Neutrophil (primary cell): ENCODE measurements around the gene KLF7.

ENCODE experiments used
- H3K27ac ChIP-seq: fragments of 200-600 bp; sonication (generic); 2 replicates; pipeline ENCODE4 v1.5.1; 2016; ENCODE audit warnings: mild to moderate bottlenecking, moderate library complexity
- H3K27me3 ChIP-seq: fragments of 200-600 bp; sonication (generic); 2 replicates; pipeline ENCODE4 v1.6.0; 2016; ENCODE audit warnings: mild to moderate bottlenecking
- H3K36me3 ChIP-seq: fragments of 200-600 bp; sonication (generic); 2 replicates; pipeline ENCODE4 v1.5.1; 2017
- H3K4me1 ChIP-seq, 2 experiments: fragments of 200-600 bp in 1 of 2; sonication (generic) in 1 of 2; 1 replicate in 1 of 2; 2 replicates in 1 of 2; pipeline versions ENCODE4 v1.5.1 to v1.6.1; 2013 to 2016; ENCODE audit warnings: low read depth in 1 of 2, low read length in 1 of 2, mild to moderate bottlenecking in 1 of 2, moderate library complexity in 1 of 2; ENCODE audit not compliant: control insufficient read depth in 1 of 2, insufficient read depth in 1 of 2
- H3K4me3 ChIP-seq, 2 experiments: fragments of 200-600 bp in 1 of 2; sonication (generic) in 1 of 2; 1 replicate in 1 of 2; 2 replicates in 1 of 2; pipeline ENCODE4 v1.5.1; 2013 to 2016; ENCODE audit warnings: low read depth in 1 of 2, low read length in 1 of 2, mild to moderate bottlenecking in 1 of 2, moderate library complexity in 1 of 2
- H3K9me3 ChIP-seq: fragments of 200-600 bp; sonication (generic); 2 replicates; pipeline ENCODE4 v1.5.1; 2016
- CTCF ChIP-seq: fragments of 200-600 bp; sonication (generic); IDR thresholded peaks from 2 replicates; pipeline ENCODE4 v1.5.1; 2016; ENCODE audit warnings: antibody characterized with exemption

The KLF7 gene

GRCh38 chr2:207182911-207183310 is 17.2 kb upstream of the KLF7 start:
- TF ChIP-seq CTCF = no peak
- H3K27me3 ChIP-seq = no peaks in the 10 kb centered on the region

GRCh38 chr2:207181526-207182274 is 16.0 kb upstream of the KLF7 start:
- no peak overlapping the region for H3K27ac ChIP-seq
- H3K36me3 ChIP-seq = no peaks in the 10 kb centered on the region
- no peak for TF ChIP-seq CTCF
- H3K27me3 ChIP-seq = no peaks in the 10 kb centered on the region
- no peak overlapping the region for H3K4me3 ChIP-seq
- H3K9me3 ChIP-seq = no peaks in the 10 kb centered on the region
- no peaks in the 10 kb centered on the region for H3K4me1 ChIP-seq

More at GRCh38 chr2:207182911-207183310, 17.2 kb upstream of the KLF7 start:
- Histone ChIP-seq H3K36me3 (no peaks in the 10 kb centered on the region), H3K4me1 (no peaks in the 10 kb centered on the region), H3K27ac (no peak overlapping the region), H3K9me3 (no peaks in the 10 kb centered on the region), H3K4me3 (no peak overlapping the region)

- H3K4me1 ChIP-seq = peaks cover 5 to 6% of the 10 kb centered on the region in 2 experiments
- no peaks in the 10 kb centered on the region for H3K36me3 ChIP-seq
- H3K27me3 ChIP-seq = no peaks in the 10 kb centered on the region
- H3K9me3 ChIP-seq = no peaks in the 10 kb centered on the region
- no peak overlapping the region for H3K4me3 ChIP-seq
- H3K27ac ChIP-seq = no peak overlapping the region
- no peak for TF ChIP-seq CTCF
Observed at GRCh38 chr2:207180741-207181140, 15.0 kb upstream of the KLF7 start.

- Histone ChIP-seq H3K27me3 (no peaks in the 10 kb centered on the region), H3K36me3 (no peaks in the 10 kb centered on the region), H3K4me3 (no peak overlapping the region), H3K4me1 (peaks cover 5 to 6% of the 10 kb centered on the region in 2 experiments), H3K27ac (peak overlapping the region; percentile 45), H3K9me3 (no peaks in the 10 kb centered on the region)
- no peak for TF ChIP-seq CTCF
Observed at GRCh38 chr2:207176247-207176646, 10.5 kb upstream of the KLF7 start.

- TF ChIP-seq CTCF = no peak
- Histone ChIP-seq H3K27me3 (no peaks in the 10 kb centered on the region), H3K27ac (no peak overlapping the region), H3K9me3 (no peaks in the 10 kb centered on the region), H3K4me3 (no peak overlapping the region), H3K36me3 (no peaks in the 10 kb centered on the region), H3K4me1 (peaks cover 9 to 16% of the 10 kb centered on the region in 2 experiments)
Observed at GRCh38 chr2:207173641-207174040, 7.9 kb upstream of the KLF7 start.
